Spleen (tissue), 7 donors: ENCODE data around the gene SKIC2.
"Not testable (repeated sequence)": the region's sequence is repeated elsewhere in the genome, so short reads cannot be mapped to it uniquely, and the experiment has no call there.

ENCODE experiments used
- POLR2AphosphoS5 ChIP-seq, 3 donors: sonication (generic); formaldehyde crosslinking; IDR thresholded peaks; one replicate each; pipeline ENCODE4 v1.5.1; 2017; ENCODE audit warnings: antibody characterized with exemption in 3 of 3
- TF ChIP-seq, protein P1 (sequence below), 11 experiments: fragments of 200-600 bp in 7 of 11; fragments of 450-650 bp in 4 of 11; sonication (generic) in 4 of 11; IDR thresholded peaks in 8 of 11; conservative IDR thresholded peaks in 3 of 11; 1 replicate in 7 of 11; 2 replicates in 4 of 11; pipeline versions ENCODE4 v1.4.0 to v1.8.0; 2016 to 2021; ENCODE audit warnings: antibody characterized with exemption in 11 of 11, inconsistent platforms in 4 of 11, mild to moderate bottlenecking in 1 of 11
- donor health status: DM: no; HTN: no; CAD: no; lungs with moderate emphysema.
- donor health status: DM: no; HTN: no; CAD: no.
- donor health status: DM: no; HTN: no; CAD: no.

DNA sequence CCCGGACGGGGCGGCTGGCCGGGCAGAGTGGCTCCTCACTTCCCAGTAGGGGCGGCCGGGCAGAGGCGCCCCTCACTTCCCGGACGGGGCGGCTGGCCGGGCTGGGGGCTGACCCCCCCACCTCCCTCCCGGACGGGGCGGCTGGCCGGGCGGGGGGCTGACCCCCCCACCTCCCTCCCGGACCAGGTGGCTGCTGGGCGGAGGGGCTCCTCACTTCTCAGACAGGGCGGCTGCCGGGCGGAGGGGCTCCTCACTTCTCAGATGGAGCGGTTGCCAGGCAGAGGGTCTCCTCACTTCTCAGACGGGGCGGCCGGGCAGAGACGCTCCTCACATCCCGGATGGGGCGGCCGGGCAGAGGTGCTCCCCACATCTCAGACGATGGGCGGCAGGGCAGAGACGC lies 26.8 kb upstream of the SKIC2 start:
- TF ChIP-seq, protein P1, sequence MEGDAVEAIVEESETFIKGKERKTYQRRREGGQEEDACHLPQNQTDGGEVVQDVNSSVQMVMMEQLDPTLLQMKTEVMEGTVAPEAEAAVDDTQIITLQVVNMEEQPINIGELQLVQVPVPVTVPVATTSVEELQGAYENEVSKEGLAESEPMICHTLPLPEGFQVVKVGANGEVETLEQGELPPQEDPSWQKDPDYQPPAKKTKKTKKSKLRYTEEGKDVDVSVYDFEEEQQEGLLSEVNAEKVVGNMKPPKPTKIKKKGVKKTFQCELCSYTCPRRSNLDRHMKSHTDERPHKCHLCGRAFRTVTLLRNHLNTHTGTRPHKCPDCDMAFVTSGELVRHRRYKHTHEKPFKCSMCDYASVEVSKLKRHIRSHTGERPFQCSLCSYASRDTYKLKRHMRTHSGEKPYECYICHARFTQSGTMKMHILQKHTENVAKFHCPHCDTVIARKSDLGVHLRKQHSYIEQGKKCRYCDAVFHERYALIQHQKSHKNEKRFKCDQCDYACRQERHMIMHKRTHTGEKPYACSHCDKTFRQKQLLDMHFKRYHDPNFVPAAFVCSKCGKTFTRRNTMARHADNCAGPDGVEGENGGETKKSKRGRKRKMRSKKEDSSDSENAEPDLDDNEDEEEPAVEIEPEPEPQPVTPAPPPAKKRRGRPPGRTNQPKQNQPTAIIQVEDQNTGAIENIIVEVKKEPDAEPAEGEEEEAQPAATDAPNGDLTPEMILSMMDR (IDR thresholded peaks at IDR 0.05 in 8 of 11, conservative IDR thresholded peaks at IDR 0.05 in 3 of 11), result not testable (repeated sequence)
- not testable (repeated sequence) for TF ChIP-seq POLR2AphosphoS5 (IDR thresholded peaks at IDR 0.05)
